NOMO-1 treated with dmso at 0.1 percent for 144 hours (cell line): ENCODE measurements around the gene COQ8A.

Source experiments
- DNase-seq: peaks from one replicate; lab custom pipeline; 2025; ENCODE audit not compliant: unreplicated experiment; lab: John Stamatoyannopoulos, UW

Gene COQ8A

DNA sequence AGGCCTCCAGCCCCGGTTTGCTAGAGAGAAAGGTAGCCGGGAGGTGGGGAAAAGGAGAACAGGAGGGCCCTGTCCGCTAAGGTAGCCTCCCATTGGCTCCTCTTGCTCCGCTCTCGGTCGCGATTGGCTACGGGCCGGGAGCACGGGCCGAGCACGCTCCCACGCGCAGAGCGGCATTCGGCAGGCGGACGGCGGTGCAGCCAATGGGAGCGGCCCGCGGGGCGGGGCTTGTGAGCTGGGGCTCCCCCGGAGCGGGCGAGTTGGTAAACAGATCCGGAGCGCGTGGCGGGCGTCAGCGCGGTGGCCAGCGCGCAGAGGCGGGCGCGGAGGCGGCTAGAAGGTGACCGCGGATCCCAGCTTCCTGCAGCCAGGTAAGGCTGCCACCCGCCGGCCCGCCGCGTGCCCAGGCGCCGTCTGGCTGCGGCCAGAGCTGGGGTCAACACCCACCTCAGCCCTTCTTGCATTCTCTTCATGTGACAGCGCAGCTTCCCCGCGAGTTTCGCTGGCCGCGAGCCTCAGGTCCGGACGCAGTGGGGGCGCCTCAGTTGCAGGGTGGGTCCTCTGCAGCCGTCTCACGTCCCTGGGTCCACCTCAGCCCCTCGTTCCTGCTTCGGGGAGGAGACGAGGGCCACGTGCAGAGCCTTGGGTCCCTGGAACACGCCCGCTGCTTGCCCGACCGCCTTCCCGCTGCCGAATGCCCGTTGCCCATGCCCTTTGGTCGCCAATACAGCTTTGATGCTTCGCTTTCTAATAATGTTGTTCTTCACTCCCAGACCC is at the start of gene COQ8A:
COQ8A (plus strand) TSS at position 266 of the 777 bp plus-strand sequence. CDS start 21,092 bp downstream, outside the sequence.
- peak; percentile 99 for DNase-seq

DNA sequence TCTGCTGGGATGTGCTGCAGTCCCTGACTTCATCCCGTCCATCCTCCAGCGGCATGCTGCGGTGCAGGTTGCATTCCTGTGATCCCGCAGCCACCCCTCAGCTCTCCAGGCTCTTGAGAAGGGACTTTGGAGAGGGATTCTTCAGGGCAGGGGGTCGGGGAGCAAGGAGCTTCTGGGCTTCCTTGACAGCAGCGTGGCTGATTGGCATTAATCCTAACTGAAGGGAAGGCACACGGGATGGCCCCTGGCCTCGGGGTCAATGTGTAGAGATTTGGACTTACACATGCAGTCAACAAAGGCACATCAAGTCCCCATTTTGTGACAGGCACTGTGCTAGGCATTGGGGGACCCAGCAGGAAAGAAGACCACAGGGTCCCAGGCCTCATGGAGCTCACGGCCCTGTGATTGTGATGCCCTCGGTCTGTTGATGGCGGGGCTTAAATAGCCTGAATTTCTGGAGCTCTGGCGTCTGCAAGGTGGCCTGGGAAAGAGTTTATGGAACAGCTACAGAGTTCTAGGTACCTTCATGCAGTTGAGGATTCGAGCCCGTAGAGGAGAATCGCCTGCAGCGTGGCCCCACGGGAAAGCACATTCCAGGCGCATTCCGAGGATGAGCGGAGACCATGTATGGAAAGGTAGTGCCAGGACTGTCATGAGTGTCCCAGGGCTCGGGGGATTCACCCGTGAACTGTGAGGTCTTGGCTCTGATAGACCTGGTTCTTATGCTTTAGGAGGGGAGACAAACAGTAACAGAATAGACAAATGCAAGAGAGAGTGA is 49.6 kb upstream of the COQ8A start:
- no peak for DNase-seq

DNA sequence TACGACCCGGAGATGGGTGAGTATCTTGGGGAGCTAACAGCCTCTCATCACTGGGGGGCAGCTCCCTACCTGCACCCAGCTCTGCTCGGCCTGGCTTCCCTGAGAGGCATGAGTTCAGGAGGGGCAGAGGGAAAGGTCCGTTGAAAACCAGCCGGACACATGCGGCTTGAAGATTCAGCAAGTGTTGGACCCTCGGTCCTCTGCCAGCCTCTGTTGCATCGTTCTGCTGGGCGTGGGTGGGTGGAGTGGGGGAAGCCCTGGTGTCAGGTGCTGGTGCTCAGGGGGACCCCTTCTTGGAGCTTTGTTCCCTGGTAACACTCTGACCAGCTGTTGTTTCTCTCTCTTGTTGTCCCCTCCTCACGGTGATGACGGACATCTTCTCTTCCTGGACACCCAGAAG is 48.7 kb upstream of the COQ8A start:
- no peak for DNase-seq

DNA sequence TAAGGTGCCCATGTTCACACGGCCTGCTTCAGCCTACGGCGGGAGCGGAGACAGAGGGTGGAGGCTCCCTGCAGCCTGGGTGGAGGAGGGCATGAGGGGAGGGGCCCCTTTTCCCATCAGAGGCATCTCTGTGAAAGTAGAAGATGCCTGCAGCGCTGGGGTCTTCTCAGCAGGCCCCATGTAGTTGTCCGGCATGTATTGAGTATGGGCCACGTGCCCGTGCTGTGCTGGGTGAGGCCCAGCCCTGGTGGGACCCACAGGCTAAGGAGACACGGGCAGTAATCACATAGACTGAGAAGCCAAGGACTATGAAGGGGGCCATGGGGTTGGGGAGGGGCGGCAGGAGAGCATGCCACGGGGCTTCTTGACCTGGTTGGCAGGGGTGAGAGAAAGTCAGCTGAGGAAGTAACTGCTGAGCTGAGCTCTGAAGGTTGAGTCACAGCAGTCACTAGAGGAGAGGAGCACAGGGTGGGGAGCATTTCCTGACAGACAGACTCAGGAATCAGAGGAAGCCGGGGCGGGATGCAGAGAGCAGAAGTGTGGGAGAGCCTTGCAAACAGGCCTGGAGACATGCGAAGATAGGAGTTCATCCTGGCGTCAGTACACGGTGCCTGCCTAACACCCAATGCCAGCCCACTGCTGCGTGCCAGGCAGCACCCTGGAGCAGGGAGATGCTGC is 48.1 kb upstream of the COQ8A start:
- no peak for DNase-seq

DNA sequence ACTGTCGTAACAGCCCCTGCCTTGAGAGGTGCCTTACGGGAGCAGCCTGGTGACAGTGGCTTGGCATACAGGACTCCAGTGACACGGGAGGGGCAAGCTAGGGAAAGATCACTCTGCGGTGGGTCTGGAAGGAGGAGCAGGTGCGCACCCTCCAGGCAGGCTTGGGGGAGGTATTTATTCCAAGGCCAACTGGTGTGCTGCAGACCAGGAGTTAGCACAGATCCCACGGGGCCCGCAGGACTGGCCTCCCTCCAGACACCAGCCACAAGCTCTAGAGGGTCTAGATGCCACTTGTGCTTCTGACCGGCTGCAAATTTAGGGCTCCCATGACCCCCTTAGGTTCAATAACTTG is 47.6 kb upstream of the COQ8A start:
- DNase-seq: no peak

DNA sequence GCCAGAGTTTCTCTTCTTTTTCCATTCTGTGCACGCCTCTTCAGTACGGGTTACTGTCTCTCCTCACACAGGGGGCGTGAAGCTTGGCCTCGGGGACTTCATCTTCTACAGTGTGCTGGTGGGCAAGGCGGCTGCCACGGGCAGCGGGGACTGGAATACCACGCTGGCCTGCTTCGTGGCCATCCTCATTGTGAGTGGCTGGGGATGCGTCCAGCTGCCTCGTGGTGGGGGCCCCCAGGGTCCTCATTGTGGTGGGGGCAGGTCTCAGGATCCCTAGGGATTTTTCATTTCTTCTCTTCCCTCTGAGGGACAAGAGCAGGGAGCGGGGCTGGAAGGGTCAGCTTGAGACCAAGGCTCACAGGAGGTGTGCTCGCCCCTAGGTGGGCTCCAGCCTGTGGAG is 46.2 kb upstream of the COQ8A start:
- DNase-seq: no peak

DNA sequence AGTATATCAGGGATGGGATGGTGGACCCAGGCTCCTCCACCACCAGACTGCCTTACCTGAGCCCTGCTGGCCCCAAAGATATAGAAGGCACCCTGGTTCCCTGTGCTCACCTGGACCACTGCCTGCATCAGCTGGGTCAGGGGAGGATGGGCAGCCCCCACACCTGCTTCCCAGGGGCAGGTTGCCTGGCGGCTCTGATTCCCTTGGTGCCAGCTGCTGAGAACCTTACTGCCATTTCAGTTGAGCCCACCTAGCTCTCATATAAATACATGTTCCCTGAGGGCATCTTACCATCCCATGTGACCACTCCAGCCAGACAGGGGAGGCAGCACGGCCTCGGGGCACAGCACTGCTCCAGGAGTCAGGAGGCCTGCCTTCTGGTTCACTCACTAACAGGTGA is 45.3 kb upstream of the COQ8A start:
- no peak for DNase-seq

DNA sequence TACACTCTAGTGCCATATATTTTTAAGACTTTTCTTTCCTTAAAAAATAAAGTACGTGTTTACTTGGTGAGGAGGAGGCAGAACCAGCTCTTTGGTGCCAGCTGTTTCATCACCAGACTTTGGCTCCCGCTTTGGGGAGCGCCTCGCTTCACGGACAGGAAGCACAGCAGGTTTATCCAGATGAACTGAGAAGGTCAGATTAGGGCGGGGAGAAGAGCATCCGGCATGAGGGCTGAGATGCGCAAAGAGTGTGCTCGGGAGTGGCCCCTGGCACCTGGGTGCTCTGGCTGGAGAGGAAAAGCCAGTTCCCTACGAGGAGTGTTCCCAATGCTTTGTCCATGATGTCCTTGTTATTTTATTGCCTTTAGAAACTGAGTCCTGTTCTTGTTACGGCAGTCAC is 44.5 kb upstream of the COQ8A start:
- no peak for DNase-seq

DNA sequence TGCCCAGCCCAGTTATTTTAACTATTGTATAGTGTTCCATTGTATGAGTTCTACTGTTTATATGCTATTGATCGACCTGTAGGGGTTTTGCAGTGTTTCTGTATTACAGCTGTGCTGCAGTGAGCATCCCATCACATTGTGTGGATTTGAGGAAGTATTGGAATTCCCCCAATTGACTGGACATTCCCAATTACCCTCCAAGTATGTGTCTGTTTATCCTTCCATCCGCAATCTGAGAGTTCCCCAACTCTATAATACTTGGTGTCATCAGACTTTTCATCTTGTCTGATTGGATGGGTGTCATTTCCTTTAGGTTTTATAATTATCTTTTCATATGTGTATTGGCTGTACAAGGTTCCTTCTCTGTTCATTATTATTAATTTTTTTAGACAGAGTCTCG is 41.8 kb upstream of the COQ8A start:
- DNase-seq: no peak

DNA sequence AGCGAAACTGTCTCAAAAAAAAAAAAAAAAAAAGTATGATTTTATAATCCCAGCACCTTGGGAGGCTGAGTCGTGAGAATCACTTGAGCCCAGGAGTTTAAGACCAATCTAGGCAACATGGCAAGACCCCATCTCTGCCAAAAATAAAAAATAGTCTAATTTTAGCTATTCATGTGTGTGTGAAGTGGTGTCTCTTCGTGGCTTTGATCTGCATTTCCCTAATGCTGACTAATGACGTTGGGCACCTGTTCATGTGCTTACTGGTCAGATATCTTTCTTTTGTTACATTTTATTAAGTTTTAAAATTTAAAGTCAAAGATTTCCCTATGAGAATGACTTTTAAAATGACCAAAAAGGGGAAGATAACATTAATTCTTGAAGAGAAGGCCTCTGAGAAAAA is 38.7 kb upstream of the COQ8A start:
- no peak for DNase-seq

DNA sequence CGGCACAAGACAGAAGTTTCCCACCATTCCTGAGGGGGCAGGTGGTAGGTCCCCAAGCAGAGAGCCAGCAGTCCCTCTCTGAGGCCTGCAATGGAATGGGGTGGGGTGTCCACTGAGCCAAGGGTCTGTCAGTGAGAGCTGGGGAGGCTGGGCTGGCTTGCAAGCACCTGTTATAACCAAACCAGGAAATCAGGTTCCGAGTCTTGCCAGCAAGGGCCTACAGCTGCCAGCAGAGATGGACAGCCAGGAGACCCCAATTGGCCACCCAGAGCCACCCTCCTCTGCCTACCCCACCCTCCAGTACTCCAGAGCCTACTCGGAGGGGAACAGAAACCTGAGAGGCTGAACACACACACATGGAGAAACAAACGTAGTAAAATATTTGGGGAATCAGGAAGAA is 37.5 kb upstream of the COQ8A start:
- no peak for DNase-seq

DNA sequence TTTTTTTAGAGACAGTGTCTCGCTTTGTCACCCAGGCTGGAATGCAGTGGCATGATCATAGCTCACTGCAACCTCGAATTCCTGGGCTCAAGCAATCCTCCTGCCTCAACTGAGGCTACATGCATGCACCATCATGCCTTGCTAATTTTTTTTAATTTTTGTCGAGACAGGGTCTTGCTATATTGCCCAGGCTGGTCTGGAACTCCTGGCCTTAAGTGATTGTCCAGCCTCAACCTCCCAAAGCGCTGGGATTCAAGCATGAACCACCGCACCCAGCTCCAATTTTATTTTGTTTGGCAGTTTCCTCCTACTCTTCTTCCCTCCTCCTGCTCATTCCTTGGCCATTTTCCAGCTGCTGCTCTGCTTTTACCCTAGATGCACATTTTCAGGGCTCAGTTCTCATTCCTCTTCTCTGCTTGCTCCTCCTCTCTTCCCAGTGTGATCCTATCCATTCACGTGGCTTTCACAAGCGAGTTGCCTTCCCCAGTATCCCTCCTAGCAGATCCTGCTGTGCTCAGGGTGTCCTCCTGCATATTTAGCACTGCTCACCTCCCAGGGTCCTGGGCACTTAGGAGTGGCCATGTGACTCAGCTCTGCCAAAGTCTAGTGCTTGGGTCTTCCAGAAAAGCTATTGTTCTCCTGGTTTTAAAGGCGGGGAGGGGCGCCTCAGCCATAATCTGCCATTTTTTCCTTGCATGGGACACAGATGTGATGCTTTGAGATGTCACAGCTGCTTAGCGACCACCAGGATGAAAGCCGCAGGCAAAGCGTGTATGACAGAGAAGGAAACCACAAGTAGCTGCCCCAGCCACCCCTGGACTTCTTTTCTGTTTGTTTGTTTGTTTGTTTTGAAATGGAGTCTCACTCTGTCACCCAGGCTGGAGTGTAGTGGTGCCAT is 36.0 kb upstream of the COQ8A start:
- no peak for DNase-seq

DNA sequence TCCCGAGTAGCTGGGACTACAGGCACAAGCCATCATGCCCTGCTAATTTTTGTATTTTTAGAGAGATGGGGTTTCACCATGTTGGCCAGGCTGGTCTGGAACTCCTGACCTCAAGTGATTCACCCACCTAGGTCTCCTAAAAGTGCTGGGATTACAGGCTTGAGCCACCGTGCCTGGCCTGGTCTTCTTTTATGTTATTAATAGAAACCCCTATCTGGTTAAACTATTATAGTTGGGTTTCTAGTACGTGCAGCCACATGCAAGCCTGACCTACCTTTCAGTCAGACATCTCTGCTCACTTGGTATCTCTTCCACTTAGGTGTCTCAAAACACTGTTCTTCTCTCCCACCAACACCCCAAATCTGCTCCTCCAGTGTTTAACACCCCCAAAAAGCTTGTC is 35.3 kb upstream of the COQ8A start:
- DNase-seq: no peak

DNA sequence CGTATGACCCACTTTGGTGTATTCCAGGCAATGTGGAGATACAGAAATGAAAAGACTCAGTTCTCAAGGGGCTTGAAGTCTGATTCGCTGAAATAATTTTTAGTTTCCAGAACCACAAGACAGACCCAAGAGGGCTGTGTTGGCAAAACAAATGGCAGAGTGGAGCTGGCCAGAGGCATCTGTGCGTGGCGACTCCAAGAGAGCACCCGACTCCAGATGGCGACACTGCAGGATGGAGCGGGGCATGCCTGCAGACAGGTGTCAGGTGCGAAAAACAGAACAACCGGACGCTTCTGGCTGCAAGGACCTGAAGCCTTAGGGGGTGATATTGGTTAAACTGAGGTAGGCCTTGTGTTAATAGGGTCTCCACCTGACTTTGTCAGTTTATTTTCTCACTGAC is 31.7 kb upstream of the COQ8A start:
- DNase-seq: no peak

DNA sequence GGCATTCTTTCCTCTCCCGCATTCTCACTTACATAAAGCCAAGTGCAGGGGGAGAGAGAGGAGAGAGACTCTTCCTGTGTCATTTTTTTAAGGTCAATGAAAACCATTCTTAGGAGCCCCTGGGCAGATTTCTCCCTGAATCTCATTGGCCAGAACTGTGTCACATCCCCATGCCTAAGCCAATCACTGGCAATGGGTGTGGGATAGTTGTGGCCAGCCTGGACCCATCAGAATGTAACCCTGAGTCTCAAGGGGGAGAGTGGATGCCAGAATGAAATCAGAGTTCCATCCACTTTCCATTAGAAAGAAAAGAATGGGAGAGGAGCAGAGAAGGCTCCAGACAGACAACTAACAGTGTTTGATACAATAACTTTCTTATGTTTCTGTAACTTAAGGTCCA is 31.2 kb upstream of the COQ8A start:
- no peak for DNase-seq

DNA sequence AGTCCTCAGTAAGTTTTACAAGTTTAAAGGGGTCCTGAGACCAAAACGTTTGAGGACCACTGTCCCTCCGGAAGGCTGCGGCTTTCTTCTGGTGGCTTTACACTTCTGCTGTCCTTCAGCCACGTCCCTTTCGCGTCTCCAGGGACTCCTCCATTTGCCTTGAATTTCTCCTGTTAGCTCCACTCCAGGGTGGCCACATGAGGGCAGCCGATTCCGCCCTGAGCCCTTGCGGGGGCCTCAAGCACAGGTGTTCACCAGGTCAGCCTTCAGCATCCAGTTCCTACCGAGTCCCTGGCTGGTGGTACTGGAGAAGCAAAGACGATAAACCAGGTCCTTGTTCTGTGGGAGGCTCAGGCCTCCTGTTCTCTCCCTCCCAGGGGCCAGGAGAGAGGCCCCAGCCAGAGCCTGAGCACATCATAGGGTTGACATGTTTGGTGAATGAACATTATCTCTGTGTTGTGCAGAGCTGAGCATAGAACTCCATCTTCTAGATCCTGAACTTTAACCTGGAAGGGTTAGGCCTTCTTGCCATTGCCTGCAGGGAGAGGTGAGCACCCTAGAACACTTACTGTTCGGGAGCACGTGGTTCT is 27.4 kb upstream of the COQ8A start:
- DNase-seq: no peak

DNA sequence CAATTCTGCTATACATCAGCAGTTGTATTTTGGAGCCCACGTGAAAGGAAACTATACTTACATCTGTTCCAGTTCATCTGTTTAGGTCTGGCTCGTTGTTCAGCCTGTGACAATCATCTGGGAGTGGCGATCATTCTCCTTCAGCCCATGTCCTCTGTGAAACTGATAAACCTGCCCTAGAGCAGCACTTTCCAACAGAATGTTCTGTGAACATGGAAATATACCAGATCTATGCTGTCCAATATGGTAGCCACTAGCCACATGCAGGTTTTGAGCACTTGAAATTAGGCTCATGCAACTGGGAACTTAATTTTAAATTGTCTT is 24.5 kb upstream of the COQ8A start:
- DNase-seq: no peak

DNA sequence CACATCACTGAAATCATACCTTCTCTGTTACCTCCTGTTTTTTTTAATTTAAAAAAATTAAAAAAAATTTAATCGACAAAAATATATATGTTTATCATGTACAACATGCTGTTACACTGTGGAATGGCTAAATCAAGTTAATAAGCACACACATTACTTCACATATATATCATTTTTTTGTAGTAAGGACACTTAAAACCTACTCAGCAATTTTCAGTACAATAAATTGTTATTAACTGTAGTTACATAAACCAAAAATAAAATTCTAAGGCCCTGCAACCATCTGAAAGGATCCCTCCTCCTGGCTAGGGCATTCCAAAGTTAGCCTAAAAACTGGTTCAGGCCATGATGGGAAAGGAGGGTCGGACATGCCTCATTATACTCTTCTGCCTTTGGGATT is 23.6 kb upstream of the COQ8A start:
- no peak for DNase-seq

DNA sequence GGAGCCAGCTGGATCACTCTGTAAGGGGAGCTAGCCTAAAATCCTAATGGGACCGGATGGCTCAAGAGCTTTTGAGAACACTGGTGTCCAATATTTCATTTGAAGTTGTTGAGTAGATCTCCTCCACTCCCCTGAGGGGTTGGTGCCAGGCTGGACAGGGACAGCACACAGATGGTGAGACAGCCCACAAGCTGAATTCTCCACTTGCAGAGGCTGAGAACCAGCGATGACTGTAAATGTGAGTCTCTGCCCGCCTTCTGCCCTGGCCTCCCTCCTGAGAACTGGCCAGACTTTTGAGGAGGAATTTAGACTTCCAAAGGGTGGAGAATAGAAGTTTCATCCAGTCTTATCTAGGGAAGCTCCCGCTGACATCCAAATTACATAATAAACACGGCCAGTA is 20.5 kb upstream of the COQ8A start:
- no peak for DNase-seq

DNA sequence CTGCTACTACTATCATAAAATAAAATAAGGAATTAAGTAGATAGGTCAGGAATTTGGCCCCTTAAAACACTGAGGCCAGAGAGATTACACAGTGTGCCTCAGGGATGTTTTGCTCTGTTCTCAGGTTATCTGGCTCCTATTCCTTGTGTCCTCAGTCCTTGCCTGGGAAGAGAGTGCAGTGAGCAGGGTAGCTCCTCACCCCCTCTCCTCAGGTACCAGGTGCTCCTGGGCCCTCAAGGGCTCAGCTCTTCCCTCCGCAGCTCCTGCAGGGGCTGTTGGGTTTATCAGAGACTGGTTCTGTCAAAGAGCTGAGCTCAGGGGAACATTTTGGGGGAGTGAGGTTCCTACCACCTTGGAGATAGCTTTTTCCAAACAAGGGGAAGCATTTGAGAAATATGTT is 20.1 kb upstream of the COQ8A start:
- DNase-seq: no peak

DNA sequence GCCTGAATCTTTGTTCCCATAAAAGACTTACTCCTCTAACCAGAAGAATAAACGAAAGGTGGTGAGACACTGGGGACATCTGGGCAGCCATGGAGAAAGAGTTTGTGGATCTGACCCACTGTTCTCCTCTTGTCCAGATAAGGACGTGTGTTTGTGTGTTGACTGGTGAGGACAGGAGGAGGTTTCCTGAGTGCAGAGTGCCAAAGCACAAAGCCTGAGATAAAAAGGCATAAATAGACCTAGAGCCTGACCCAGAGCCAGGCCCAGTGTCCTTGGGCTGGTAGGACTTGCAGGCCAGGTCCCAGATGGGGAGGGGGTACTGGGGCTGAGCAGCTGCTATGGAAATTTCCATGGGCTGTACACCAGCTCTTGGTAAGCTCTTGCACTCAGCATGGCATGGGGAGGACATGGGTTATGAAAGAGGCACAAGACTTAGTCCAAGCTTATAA is 19.6 kb upstream of the COQ8A start:
- DNase-seq: no peak
